ENCODE measurements around the gene TMEM108. TPM values are rescaled to one million over a fixed set of nuclear protein-coding genes. Genes with fewer than 3 reads are reported as not detected.

The TMEM108 gene
- total RNA-seq, 4 donors from 2014 or later: 0.54 to 2.9 (median 1.4) TPM

- WGBS, 2 donors: 42 to 46% methylated on average over 6 of the region's 6 CpGs
- H3K4me3 ChIP-seq (ENCODE audit: low read depth, poor library complexity, severe bottlenecking): no peak overlapping the region
- DNase-seq (ENCODE audit: low spot score in 2 of 2): no peak
- TF ChIP-seq POLR2A (IDR thresholded peaks at IDR 0.05) (no peak), CTCF (IDR thresholded peaks at IDR 0.05) (no peak)
- intact Hi-C loops (cut with DNase I; ENCODE audit: low total_unique reads): no loop called here
Measured at GRCh38 chr3:133124511-133124910, 86.3 kb downstream of the TMEM108 start.

- intact Hi-C loops (cut with DNase I; ENCODE audit: low total_unique reads): no loop called here
Measured at GRCh38 chr3:133125171-133125570, 87.0 kb downstream of the TMEM108 start.

GRCh38 chr3:133125802-133126201, 87.6 kb downstream of the TMEM108 start:
- DNase-seq (ENCODE audit: low spot score in 2 of 2): no peak
- intact Hi-C loops (cut with DNase I; ENCODE audit: low total_unique reads): no loop called here
- TF ChIP-seq CTCF (IDR thresholded peaks at IDR 0.05) (no peak), POLR2A (IDR thresholded peaks at IDR 0.05) (no peak)
- H3K4me3 ChIP-seq (ENCODE audit: low read depth, poor library complexity, severe bottlenecking): no peak overlapping the region
- 83 to 86% methylated on average over 2 of the region's 2 CpGs for WGBS, 2 donors

More at GRCh38 chr3:133125171-133125570, 87.0 kb downstream of the TMEM108 start:
- DNase-seq (ENCODE audit: low spot score in 2 of 2): no peak
- WGBS, 2 donors: 75 to 82% methylated on average over 4 of the region's 4 CpGs
- H3K4me3 ChIP-seq (ENCODE audit: low read depth, poor library complexity, severe bottlenecking): no peak overlapping the region
- TF ChIP-seq POLR2A (IDR thresholded peaks at IDR 0.05) (no peak), CTCF (IDR thresholded peaks at IDR 0.05) (no peak)

- no peak overlapping the region for H3K4me3 ChIP-seq (ENCODE audit: low read depth, poor library complexity, severe bottlenecking)
- TF ChIP-seq POLR2A (IDR thresholded peaks at IDR 0.05) (no peak), CTCF (IDR thresholded peaks at IDR 0.05) (no peak)
- no peak for DNase-seq (ENCODE audit: low spot score in 2 of 2)
- WGBS, 2 donors: 57 to 71% methylated on average over 2 of the region's 2 CpGs
- intact Hi-C loops (cut with DNase I; ENCODE audit: low total_unique reads): no loop called here
Measured at GRCh38 chr3:133127381-133127780, 89.2 kb downstream of the TMEM108 start.

GRCh38 chr3:133130168-133130567, 92.0 kb downstream of the TMEM108 start:
- 43 to 64% methylated on average over 1 of the region's 1 CpG for WGBS, 2 donors

More at GRCh38 chr3:133130168-133130567, 92.0 kb downstream of the TMEM108 start:
- TF ChIP-seq POLR2A (IDR thresholded peaks at IDR 0.05): no peak
- TF ChIP-seq CTCF (IDR thresholded peaks at IDR 0.05): no peak
- DNase-seq (ENCODE audit: low spot score in 2 of 2): no peak
- no peak overlapping the region for H3K4me3 ChIP-seq (ENCODE audit: low read depth, poor library complexity, severe bottlenecking)
- intact Hi-C loops (cut with DNase I; ENCODE audit: low total_unique reads): no loop called here

Data from lower leg skin (tissue), 4 donors.